Epidermal melanocyte (primary cell): ENCODE data around the gene NMNAT1.
"Not testable (repeated sequence)": the region's sequence is repeated elsewhere in the genome, so short reads cannot be mapped to it uniquely, and the experiment has no call there.

ENCODE experiments used
- DNase-seq: peaks from one replicate; pipeline ENCODE4 v3.0.0; 2011; ENCODE audit warnings: low spot score; ENCODE audit not compliant: insufficient read length

Gene NMNAT1

GRCh38 chr1:9920606-9921005 is 22.7 kb upstream of the NMNAT1 start:
- DNase-seq, result no peak

- DNase-seq, result no peak
Observed at GRCh38 chr1:9922342-9922741, 20.9 kb upstream of the NMNAT1 start.

- no peak for DNase-seq
Observed at GRCh38 chr1:9927259-9927658, 16.0 kb upstream of the NMNAT1 start.

- peak; percentile 66 for DNase-seq
Observed at GRCh38 chr1:9929431-9930385, 13.6 kb upstream of the NMNAT1 start.

- DNase-seq, result peak; percentile 22
Observed at GRCh38 chr1:9942399-9942938, 806 bp upstream of the NMNAT1 start.

GRCh38 chr1:9946315-9946714 is 3.0 kb downstream of the NMNAT1 start:
- no peak for DNase-seq

- DNase-seq, result no peak
Observed at GRCh38 chr1:9957726-9958125, 14.5 kb downstream of the NMNAT1 start.

- no peak for DNase-seq
Observed at GRCh38 chr1:9960011-9960410, 16.7 kb downstream of the NMNAT1 start.

- no peak for DNase-seq
Observed at GRCh38 chr1:9960706-9961562, 17.7 kb downstream of the NMNAT1 start.

GRCh38 chr1:9984253-9984652 is 41.0 kb downstream of the NMNAT1 start:
- DNase-seq, result no peak

- no peak for DNase-seq
Observed at GRCh38 chr1:9985001-9985400, 41.7 kb downstream of the NMNAT1 start.

GRCh38 chr1:9989773-9990172 is 46.5 kb downstream of the NMNAT1 start:
- DNase-seq, result no peak

- DNase-seq, result no peak
Observed at GRCh38 chr1:9990944-9991343, 47.7 kb downstream of the NMNAT1 start.

- DNase-seq, result no peak
Observed at GRCh38 chr1:9992910-9993309, 49.6 kb downstream of the NMNAT1 start.

- DNase-seq, result no peak
Observed at GRCh38 chr1:9993561-9994075, 50.3 kb downstream of the NMNAT1 start.

- DNase-seq, result no peak
Observed at GRCh38 chr1:9996624-9997582, 53.6 kb downstream of the NMNAT1 start, which contains the start of gene RBP7. RBP7 (plus strand) TSS chr1:9997228; CDS start chr1:9997259, 31 bp downstream.

GRCh38 chr1:10001016-10001665 is 57.9 kb downstream of the NMNAT1 start:
- DNase-seq, result peak; percentile 41

- not testable (repeated sequence) for DNase-seq
Observed at GRCh38 chr1:10005248-10005647, 62.0 kb downstream of the NMNAT1 start.

- no peak for DNase-seq
Observed at GRCh38 chr1:10007169-10007568, 63.9 kb downstream of the NMNAT1 start.

GRCh38 chr1:10014016-10014415 is 70.7 kb downstream of the NMNAT1 start:
- no peak for DNase-seq
